GM10847 (cell line): ENCODE measurements around the gene SH3GL3.

ENCODE experiments used
- POLR2A ChIP-seq: IDR thresholded peaks from 2 replicates; pipeline ENCODE4 v1.6.1; 2011; ENCODE audit not compliant: insufficient read length; ENCODE audit errors: extremely low read depth

Gene SH3GL3

GRCh38 chr15:83537606-83538005 lies 90.5 kb downstream of the SH3GL3 start:
- TF ChIP-seq POLR2A = no peak

- no peak for TF ChIP-seq POLR2A
These were observed 91.5 kb downstream of the SH3GL3 start for GRCh38 chr15:83538682-83539081.

DNA sequence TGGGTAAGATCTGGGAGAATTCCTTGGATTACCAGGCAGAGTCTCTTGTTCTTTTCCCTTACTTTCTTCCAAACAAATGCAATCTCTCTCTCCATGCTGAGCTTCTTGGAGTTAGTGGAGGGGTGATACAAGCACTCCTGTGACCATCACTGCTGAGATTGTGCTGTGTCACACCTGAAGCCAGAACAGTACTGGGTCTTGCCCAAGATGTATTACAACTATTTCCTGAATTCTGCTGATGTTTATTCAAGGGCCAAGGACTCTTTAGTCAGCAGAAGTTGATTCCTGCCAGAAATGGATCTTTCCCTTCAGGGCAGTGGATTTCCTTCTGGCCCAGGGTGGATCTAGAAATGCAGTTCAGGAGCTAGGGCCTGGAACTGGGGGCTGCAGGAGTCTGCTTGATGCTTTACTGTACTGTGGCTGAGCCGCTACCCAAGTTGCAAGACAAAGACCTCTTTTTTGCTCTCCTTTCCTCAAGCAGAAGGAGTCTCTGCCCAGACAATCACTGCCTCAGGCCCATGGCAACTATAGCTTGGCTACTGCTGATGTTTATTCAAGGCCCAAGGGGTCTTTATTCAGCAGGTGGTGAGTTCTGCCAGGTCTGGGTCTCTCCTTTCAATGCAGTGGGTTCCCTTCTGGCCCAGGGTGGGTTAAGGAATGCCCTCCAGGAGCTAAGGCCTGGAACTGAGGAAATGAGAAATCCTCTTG lies 98.8 kb downstream of the SH3GL3 start:
- TF ChIP-seq POLR2A = no peak

DNA sequence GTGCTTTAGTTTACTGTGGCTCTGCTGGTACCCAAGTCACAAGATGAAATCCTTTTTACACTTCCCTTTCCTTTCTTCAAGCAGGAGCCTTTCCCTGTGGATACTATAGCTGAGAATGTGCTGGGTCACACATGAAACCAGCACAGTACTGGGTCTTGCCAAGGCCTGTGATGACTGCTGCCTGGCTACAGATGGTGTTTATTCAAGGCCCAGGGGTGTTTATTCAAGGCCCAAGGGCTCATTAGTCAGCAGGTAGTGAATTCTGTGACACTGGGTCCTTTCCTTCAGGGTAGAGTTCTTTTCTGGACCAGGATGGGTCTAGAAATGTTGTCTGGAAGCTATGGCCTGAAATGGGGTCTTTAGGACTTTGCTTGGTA lies 99.4 kb downstream of the SH3GL3 start:
- TF ChIP-seq POLR2A = no peak

DNA sequence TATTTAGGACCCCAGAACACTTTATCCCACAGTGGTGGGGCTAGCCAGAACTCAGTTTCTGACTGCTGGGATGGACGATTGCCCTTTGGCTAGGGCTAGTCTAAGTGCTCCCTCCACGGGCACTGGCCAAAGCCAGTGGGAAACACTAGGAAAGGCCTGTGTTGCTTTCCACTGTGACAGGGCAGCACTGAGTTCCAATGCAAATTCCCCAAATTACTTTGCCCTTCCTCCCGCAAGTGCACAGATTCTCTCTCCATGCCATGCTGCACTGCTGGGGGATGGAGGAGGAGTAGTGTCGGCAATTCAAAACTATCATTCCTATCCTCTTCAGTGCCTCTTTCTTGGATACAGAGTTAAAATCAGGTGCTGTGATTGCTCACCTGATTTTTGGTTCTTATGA lies 100.0 kb downstream of the SH3GL3 start:
- no peak for TF ChIP-seq POLR2A

DNA sequence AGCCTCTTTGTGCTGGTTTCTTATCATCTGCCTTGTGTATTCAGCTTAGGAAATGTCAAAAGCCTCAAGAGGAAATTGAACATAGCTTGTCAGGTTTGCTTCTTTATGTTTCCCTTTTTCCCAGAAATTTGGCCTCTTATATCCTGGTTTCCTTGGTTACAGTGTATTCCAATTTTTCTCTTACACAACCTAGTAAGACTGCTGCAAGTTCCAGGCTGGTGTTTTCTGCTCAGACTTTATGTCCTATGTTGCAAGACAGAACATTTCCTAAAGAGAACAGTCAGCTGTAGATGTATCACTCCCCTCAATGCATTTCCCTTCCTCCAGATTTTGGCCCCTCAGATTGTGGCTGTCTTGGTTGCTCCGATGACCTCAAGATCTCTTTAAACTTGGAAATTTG lies 102.5 kb downstream of the SH3GL3 start:
- no peak for TF ChIP-seq POLR2A

DNA sequence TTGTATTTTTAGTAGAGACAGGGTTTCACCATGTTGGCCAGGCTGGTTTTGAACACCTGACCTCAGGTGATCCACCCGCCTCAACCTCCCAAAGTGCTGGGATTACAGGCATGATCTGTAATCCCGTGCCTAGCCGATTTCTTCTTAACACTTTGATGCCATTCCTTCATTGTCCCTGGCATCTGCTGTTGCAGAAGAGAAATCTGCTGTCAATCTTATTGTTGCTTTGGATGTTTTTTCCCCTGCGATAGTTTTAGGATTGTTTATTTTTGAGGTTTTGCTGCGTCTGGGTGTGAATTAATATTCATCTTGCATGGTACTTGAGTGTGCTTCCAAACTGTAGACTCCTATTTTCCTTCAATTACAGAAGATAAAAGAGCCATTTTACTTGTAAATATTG lies 107.4 kb downstream of the SH3GL3 start:
- no peak for TF ChIP-seq POLR2A

GRCh38 chr15:83555383-83555782 lies 108.2 kb downstream of the SH3GL3 start:
- no peak for TF ChIP-seq POLR2A

DNA sequence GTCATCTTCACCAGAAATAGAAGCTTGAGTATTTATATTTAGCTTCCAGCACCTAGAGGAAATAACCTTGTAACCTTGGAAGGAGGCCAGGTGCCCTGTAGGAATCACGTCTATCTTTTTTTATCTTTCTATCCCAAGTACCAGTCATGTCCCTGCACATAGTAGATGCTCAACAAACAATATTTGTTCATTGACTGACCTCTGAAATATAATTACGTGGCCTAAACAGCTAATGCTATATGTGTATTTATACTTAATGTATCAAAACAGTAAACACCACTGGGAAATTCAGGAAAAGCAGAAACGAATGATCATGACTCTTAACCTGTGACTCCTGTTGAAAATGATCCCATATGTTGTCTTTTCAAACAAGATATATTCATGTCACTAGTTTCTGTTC lies 108.9 kb downstream of the SH3GL3 start:
- no peak for TF ChIP-seq POLR2A

- no peak for TF ChIP-seq POLR2A
These were observed 109.6 kb downstream of the SH3GL3 start for GRCh38 chr15:83556754-83557153.

DNA sequence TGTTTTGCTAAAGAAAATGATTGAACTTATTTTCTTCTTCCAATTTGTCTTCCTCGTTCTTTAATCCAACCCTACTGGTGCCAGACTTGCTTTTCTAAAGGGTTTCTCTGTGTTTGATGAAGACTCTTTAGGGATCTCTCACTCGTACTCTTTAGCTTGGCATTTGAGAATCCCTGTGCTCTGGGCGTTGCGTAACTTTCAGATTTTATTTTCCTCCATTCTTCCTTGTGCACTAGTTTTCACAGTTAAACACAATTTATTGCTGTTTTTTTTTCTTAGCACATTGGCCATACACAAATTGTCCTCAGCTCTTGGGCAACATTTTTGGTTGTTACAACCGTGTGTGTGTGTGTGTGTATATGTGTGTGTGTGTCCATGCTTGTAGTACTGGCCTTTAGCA lies 111.0 kb downstream of the SH3GL3 start:
- no peak for TF ChIP-seq POLR2A

DNA sequence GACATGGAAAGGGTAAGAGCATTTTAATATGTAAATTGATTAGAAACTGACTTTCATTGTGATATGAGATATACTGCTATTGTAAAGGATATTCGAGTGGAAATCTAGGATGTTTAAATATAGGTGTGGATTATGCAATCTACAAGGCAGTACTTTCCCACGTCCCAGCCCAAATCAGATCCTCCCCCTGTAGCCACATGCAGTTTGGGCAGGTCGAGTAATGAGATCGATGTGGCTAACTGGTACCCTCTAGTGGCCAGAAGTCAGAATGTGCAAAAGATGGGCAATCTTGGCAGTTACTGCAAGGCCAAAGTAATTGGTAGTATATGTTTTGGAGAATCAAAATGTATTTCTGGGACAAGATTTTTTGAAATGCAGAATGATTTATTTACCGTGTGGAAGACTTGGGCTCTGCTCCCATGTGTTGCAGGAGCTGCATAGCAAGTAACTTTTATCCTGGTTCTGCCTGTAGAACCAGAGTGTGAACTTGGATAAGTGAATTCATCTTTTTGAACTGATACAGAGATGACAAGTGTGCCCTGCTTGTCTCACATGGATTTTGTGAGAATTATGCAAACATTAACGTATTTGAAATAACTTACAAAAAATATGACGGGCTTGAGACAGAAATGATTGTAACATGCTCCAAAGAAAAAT lies 112.3 kb downstream of the SH3GL3 start:
- no peak for TF ChIP-seq POLR2A

GRCh38 chr15:83561661-83562060 lies 114.5 kb downstream of the SH3GL3 start:
- no peak for TF ChIP-seq POLR2A

GRCh38 chr15:83565138-83565537 lies 118.0 kb downstream of the SH3GL3 start:
- no peak for TF ChIP-seq POLR2A

GRCh38 chr15:83565553-83566159 lies 118.5 kb downstream of the SH3GL3 start:
- TF ChIP-seq POLR2A = no peak

- no peak for TF ChIP-seq POLR2A
These were observed 120.2 kb downstream of the SH3GL3 start for GRCh38 chr15:83567318-83567717.
